Islet of Langerhans (tissue), 1 donor: Measurements from ENCODE around the gene LGI4.
"Not testable (repeated sequence)": the region's sequence is repeated elsewhere in the genome, so short reads cannot be mapped to it uniquely, and the experiment has no call there.

Source experiments
- FAIRE-seq: peaks from one replicate; lab custom pipeline; 2011; peaks lifted over from hg19 to GRCh38; lab: Jason Lieb, UNC

LGI4 gene

DNA sequence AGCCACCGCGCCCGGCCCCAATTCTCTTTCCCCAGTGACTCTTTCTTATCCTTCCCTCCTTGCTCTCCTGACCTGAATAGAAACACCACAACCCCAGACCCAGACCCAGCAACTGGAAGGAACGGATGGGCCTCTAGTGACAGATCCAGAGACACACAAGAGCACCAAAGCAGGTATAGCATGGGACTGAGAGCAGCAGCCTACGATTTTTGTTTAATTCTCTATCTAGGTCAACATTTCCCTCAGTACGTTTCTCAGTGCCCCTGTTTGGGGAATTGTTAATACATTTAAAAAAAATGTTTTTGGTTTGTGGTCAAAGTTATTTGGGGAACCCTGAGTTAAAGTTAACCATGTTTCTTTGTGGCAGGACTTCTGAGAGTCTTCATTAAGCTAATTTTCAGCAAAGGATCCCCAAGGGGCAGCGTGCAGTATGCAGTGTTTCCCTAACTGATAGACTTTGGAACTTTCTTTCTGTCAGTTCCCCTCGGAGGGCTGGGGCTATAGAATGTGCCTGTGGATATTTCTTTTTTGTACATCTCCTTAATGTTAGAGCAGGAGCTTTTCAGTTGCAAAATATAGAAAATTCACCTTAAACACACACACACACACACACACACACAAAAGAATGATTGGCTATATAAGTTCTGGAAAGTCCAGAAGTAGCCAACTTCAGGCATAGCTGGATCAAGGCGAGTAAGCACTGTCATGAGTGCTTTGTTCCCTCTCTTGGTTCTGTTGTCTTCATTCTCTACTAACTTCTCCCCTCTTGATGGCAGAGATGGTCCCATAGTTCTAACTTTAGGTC, 26.0 kb upstream of the LGI4 start:
- no peak for FAIRE-seq

DNA sequence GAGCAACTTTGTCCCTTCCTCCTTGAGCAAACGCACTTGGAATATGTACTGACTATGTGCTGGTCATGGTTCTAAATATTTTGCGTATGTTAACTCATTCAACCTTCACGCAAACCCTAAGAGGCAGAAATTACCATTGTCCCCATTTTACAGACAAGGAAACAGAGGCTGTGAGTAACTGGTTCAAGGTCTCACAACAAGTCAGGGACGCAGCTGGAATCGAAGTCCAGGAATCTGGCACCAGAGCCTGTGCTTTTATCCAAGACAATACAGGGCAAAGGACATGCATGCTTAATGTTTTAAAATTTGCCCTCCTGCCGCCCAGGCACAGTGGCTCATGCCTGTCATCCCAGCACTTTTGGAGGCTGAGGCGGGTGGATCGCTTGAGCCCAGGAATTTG, 24.7 kb upstream of the LGI4 start:
- no peak for FAIRE-seq

DNA sequence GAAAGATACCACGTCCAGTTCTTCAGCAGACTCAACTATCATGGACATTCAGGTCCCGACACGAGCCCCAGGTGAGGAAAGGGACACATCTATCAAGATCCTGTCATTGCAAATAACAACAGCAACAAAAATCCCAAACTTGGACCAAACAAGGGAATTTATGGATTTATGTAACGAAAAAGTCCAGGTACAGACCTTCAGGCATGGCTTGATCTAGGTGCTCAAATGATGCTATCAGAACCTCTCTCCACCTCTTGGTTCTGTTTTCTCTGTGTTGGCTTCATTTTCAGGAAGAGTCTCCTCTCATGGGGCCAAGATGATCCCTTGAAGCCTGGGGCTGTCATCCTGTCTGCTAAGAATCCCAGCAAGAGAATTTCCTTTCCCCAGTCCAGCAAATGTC, 22.6 kb upstream of the LGI4 start:
- FAIRE-seq: no peak

DNA sequence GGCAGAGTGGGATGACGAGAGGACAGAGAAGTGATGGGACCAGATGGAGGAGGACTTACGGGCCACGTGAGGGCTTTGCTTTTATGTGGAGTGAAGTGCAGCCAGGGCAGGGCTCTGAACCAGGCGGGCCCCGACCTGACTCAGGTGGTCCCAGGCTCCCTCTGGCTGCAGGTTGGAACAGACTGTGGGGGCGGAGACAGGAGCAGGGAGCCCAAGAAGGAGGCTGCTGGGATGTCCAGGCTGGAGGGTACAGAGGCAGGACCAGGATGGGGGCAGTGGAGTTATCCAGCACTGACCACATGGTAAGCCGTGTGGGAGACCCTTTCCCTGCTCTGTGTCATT, 21.8 kb upstream of the LGI4 start:
- no peak for FAIRE-seq

DNA sequence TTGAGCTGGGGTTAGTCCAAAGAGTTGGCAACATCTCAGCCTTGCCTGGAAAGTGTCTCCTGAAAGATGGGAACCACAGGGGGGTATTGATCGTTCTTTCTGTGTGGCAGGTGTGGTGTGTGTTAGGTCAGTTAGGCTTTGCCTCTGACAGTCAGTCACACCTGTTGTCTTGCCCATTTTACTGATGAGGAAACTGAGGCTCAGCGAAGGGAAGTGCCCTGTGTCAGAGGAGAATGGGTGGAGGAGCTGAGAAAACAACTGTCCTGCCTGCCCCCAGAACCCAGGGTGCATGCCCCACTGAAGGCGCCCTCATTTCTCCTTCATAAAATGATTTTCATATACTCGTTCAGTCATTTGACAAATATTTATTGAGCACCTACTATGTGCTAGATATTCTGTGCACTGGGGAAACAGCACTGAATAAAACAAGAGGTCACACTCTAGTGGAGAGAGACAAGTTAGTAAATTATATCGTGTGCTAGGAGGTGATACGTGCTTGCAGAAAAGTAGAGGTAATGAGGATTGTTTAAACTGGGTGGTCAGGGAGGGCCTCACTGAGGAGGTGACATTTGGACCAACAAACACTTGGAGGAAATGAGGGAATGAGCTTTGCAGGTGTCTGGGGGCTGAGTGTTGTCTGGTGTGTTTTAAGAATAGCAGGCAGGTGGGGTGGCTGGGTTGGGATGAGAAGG, 21.3 kb upstream of the LGI4 start:
- no peak for FAIRE-seq

DNA sequence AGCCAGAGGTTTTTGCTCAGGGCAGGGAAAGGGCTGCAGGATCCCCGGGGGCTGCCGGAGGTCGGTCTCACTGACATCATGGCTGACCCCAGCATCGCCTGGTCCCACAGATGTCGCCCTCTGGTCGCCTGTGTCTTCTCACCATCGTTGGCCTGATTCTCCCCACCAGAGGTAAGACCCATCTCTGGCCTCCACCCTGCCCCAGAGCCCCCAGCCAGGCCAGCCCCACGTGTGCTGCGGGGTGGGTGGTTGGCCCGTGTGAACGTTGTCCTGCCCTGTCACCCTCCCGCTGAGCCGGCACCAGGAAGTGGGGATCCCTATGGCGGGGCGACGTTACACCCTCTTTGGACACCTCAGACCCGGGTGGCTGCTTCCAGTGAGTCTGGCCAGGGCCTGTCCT, 20.6 kb upstream of the LGI4 start:
- no peak for FAIRE-seq

DNA sequence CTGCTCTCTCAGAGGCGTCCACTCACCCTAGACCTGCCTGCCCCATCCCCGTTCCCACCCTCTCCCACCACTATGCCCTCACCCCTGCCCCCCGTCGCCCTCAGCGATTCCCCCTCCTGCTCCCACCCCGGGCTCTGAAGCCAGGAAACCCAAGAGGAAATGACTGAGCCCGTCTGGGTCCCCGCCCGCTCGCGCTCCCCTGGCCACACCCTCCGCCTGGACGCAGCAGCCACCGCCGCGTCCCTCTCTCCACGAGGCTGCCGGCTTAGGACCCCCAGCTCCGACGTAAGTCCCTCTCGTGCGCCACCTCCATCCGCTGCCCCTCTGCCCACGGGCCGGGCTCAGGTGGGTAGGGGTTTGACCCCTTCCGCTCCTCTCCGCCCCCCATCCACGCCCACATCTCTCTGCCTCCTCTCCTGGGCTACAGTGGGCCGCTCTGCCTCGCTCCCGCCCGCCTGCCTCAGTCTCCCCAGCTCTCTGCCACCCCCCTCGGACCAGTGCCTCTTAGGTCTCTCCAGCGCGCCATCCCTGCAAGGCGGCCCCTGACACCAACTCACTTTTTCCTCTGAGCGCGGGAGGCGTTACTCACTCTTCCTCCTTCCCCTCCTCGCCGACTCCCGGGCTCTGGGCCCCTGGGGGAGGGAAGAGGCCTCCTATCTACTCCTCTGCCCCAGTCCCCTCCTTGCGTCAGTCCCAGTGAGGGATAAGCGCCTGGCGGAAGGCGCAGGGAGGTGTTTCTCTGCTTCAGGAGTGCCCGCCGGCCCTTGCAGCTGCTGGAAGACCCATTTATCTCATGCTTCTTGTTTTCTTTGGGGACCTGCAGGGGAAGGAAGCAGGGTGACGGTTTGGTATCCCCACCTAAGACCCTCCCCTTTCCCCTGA, 19.9 kb upstream of the LGI4 start, which contains the start of gene FXYD5:
Gene FXYD5 (plus strand): TSS at position 211 of the 882 bp plus-strand sequence. CDS start 816 bp downstream, outside the sequence.
- no peak for FAIRE-seq

DNA sequence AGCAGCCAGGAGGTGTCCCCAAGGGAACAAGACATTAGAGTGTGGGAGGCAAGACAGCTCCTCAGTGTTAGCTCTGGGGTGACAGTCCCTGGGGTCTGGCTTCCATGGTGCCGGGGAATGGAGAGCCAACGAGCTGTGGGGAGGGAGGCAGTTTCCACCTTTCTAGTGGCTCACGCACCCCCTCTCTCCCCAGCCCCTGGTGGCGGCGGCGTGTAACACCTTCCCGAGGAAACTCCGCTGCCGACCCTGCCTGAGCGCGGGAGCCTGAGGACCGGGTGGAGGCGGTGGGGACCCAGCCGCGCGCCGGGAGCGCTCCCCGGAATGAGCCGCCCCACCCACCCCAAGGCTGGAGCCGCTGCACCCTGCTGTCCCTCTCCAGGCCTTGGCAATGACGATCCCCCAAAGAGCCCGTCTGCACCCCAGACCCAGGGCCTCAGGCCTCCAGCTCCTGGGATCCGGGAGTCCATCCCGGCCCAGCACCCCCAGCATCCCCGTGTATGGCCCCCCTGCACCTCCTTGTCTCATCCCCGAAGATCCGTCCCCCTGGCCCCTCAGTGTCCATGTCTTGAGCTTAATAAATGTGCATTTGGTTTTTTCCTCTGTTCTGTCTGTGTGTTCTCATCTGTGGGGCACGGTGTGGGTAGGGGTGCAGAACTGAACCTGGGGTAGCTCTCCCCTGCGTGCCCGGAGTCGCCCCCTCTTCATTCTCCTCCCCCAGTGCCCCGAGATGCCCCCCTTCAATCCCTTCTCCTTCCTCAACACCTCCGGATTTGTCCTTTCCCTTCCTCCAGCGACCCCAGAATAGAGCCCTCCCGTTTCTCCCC, 19.1 kb upstream of the LGI4 start:
- no peak for FAIRE-seq

DNA sequence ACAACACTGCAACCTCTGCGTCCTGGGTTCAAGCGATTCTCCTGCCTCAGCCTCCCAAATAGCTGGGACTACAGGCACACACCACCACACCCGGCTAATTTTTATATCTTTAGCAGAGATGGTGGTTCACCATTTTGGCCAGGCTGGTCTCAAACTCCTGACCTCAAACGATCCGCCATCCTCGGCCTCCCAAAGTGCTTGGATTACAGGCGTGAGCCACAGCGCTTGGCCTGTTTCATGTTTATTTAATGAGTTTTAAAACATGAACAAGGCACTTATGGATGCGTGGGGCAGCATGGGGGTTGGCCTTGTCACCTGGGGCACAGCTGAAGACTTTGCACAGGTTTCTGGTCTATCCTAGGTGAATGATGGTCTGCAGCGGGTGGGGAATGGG, 18.3 kb upstream of the LGI4 start:
- FAIRE-seq: not testable (repeated sequence)

DNA sequence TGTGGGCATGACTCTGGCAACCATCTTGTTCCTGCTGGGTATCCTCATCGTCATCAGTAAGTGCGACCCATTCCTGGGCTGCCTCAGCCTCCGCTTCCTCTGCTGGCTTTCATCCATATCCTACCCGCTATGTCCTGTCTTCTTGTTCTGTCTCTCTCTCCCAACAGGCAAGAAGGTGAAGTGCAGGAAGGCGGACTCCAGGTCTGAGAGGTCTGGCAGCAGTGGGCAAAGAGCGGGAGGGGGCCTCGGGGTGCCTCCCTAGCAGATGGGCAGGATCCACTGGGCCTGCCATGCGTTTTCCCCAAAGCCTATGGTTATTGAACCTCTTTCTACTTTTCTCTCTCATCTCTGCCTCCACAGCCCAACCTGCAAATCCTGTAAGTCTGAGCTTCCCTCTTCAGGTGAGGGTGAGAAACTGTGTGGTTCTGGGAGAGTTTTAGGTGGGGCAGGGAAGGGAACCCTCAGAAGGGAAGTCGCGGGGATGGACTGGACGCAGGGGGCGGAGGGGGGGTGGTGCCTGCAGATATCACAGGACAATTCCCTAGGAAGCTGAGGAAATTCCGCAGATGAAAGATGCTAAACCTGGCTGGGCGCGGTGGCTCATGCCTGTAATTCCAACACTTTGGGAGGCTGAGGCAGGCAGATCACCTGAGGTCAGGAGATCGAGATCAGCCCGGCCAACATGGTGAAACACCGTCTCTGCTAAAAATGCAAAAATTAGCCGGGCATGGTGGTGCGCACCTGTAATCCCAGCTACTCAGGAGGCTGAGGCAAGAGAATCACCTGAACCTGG, 16.6 kb upstream of the LGI4 start:
- FAIRE-seq: no peak

DNA sequence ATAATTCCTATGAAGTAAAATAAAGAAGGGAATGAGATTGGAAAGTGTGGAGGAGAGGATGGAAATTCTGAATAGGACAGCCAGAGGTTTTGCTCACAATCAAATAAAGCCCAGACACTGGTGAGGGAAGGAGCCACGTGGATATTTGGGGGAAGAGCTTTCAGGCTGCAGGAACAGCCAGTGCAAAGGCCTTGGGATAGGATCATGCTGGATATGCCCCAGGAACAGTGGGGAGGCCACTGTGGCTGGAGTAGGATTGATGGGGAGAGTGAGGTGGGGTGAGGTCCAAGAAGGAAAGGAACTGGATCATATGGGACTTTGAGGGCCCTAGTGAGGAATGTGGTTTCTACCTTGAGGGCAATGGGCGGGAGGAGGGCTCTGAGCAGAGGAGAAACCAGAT, 15.6 kb upstream of the LGI4 start:
- no peak for FAIRE-seq

DNA sequence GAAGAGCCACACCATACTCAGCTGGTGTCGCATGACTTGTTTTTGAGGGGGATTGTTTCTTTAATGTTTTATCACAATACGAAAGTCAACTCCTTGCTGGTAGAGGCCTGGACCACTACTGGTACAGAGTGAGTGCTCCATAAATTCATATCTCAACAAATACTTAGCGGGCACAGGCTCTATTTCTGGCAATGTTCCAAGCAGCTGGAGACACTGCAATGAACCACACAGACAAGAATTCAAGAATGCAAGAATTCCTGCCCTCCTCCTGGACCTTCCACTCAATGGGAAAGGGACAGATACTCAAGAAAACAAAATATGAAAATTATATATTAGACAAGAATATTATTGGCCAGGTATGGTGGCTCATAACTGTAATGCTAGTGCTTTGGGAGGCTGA, 14.6 kb upstream of the LGI4 start:
- FAIRE-seq: no peak

DNA sequence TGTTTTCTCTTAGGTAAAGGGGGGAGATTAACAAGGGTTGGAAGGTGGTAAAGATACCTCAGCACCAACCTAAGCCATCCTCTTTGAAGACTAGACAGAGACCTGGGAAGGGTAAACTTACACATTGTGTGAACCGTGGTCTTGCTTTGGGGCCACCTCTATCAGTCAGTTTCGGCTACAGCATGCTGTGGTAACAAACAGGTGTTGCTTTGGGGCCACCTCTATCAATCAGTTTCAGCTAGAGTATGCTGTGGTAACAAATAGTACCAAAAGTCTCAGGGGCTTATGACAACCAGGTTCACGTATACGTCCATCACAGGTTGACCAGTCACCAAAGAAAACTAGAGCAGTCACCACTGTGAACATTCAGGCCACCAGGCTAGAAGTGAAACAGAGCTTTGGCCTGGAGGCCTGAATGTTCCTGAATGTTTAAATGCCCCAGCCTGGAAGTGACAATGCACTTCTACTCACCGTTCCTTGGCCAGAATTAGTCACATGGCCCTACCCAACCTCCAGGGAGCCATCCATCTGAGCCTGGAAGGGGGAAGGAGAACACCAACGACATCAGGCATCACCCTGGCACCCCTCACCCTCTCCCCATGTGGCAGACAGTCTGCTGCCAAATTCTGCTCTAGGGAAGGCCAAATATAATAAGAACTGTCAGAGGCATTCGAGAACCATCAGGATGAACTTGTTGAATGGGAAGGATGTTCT, 12.0 kb upstream of the LGI4 start:
- no peak for FAIRE-seq

DNA sequence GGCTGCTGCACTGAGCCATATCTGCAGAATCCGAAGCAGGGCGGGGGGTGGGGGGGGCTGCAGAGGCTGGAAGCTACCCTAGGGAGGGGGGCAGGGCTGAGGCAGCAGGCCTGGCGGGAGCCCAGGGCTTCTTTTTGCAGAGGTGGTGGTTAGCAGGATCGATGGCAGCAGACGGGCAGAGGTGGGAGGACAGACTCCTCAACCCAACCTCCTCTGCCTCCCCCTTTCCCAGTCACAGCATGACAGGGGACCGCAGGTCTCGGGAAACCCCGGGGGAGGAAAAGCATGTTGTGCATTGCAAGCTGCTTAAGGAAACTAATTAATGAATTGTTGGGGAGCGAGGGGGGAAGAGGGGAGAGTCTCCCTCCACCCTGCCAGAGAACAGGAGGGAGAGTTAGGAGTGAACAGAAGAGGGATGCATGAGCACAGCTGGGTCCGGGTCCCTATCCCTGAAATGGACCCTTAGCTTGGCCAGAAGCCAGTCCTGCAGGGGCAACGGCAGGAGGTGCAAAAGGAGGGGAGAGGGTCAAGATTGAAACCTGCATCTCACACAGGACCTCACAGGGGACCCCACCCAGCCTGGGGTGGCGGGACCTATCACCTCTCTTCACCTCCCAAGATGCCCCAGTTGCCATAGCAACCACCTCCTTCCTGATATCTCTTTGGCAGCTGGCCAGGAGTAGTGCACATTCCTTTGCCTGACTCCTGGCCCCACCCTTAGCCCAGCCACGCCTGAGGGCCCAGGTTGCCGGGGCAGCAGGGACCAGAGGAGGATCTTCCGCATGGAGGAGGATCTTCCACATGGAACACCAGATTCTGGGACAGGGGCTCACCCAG, 10.0 kb upstream of the LGI4 start:
- FAIRE-seq: no peak

DNA sequence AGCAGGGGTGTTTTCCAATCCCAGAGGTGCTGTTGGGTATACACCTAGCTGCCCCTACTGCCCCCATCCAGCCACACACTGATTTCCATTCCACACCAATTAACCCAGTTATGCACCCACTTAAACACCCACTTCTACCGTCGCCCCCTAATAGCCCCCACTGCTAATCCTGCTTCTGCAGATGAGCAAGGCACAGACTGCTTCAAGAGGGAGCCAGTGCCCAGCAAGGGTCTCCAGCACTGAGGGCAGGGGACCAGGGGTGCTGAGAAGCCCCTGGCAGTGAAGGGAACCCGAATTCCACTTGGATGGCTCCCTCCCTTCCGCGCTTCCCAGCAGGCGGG, 9.4 kb upstream of the LGI4 start:
- no peak for FAIRE-seq

DNA sequence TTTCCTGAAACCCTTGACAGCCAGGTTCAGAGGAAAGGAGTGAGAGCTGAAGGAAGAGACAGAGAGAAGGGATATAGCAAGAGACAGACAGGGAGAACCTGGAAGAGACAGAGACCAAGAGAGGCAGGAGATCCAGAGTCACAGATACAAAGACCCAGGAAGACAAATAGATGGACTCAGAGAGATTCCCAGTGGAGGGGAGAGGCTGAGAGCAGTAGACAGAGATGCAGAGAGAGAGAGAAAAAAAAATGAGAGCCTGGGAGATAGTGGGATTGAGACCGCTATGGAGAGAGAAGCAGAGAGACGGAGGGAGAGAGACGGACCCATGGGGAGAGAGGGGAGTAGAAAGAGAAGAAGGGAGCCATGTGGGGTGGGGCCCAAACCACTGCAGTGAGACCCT, 9.0 kb upstream of the LGI4 start:
- no peak for FAIRE-seq

DNA sequence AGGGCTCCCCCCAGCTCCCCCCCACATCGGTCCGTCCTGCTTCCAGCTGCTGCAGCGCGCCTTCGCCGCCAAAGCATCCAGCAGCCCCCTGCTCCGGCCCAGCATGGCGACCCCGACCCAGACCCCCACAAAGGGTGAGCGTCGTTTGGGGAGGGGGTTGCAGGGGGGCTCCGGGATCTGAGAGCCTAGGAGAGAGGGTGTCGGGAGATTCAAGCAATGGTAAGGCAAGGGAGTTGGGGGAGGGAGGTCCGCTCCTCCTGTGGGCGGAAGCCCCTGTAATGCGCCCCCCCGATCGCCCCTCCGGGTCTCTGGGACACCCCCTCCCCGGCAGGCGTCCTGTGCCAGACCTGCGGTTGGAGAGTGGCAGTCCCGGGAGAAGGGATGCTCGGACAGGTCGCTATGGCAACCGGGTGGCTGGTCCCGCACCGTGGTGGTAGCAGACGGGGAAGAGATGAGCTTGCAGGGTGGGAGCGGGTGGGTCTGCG, 8.4 kb upstream of the LGI4 start, which contains the start of gene FXYD7:
Gene FXYD7 (plus strand): TSS at position 25 of the 485 bp plus-strand sequence. CDS start 79 bp downstream, at position 104.
- no peak for FAIRE-seq

DNA sequence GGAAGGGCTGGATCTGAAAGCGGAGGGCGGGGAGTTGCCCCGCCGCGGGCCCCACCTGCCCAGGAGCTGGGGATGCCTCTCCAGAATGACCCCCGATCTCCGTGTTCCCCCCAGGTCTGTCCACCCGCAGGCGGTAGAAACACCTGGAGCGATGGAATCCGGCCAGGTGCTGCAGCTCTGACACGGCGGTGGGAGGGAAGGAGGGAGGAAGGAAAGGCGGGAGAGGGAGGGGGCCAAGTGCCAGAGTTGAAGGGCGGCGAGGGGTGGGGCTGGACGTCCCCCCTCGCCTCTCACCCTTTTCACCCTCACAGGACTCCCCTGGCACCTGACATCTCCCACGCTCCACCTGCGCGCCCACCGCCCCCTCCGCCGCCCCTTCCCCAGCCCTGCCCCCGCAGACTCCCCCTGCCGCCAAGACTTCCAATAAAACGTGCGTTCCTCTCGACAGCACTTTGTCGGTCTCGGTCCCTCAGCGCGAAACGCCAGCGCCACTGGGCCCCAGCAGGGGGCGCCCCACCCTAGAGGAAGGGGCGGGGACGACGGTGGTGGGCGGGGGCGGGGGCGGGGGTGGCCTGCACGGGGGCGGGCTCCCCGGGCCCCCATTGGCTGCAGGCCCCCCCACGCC, 7.9 kb upstream of the LGI4 start:
- no peak for FAIRE-seq
